HG03139 (cell line): ENCODE data around the gene UCHL3.
"Not testable (repeated sequence)": the region's sequence is repeated elsewhere in the genome, so short reads cannot be mapped to it uniquely, and the experiment has no call there.

ENCODE experiments used
- ATAC-seq: cut with Tn5 transposase; IDR thresholded peaks from one replicate; pipeline ENCODE4 v1.9.1; 2021; ENCODE audit not compliant: unreplicated experiment

The UCHL3 gene

GRCh38 chr13:75549262-75550158, at the start of gene UCHL3:
Gene UCHL3 (plus strand): TSS chr13:75549791. CDS start chr13:75549821, 30 bp downstream.
- peak; percentile 95 for ATAC-seq

- no peak for ATAC-seq
Measured at GRCh38 chr13:75505327-75505726, 44.3 kb upstream of the UCHL3 start.

- ATAC-seq: no peak
Measured at GRCh38 chr13:75506018-75506417, 43.6 kb upstream of the UCHL3 start.

- ATAC-seq: no peak
Measured at GRCh38 chr13:75507027-75508001, 42.3 kb upstream of the UCHL3 start.

- ATAC-seq: no peak
Measured at GRCh38 chr13:75508002-75508548, 41.5 kb upstream of the UCHL3 start.

GRCh38 chr13:75511051-75511625, 38.5 kb upstream of the UCHL3 start:
- no peak for ATAC-seq

- peak; percentile 88 for ATAC-seq
Measured at GRCh38 chr13:75512253-75512652, 37.3 kb upstream of the UCHL3 start.

GRCh38 chr13:75513271-75513670, 36.3 kb upstream of the UCHL3 start:
- no peak for ATAC-seq

GRCh38 chr13:75514080-75514995, 35.3 kb upstream of the UCHL3 start:
- ATAC-seq: no peak

- no peak for ATAC-seq
Measured at GRCh38 chr13:75518439-75519088, 31.0 kb upstream of the UCHL3 start.

- no peak for ATAC-seq
Measured at GRCh38 chr13:75521956-75522355, 27.6 kb upstream of the UCHL3 start.

- no peak for ATAC-seq
Measured at GRCh38 chr13:75530549-75530961, 19.0 kb upstream of the UCHL3 start.

GRCh38 chr13:75533861-75534260, 15.7 kb upstream of the UCHL3 start:
- ATAC-seq: no peak

GRCh38 chr13:75537401-75538365, 11.9 kb upstream of the UCHL3 start, which contains the start of gene COMMD6:
Gene COMMD6 (minus strand): TSS chr13:75537841. CDS start chr13:75537805, 36 bp downstream.
- peak; percentile 96 for ATAC-seq

GRCh38 chr13:75541287-75541686, 8.3 kb upstream of the UCHL3 start:
- ATAC-seq: no peak

GRCh38 chr13:75541961-75542360, 7.6 kb upstream of the UCHL3 start:
- ATAC-seq: no peak

- no peak for ATAC-seq
Measured at GRCh38 chr13:75544681-75545330, 4.8 kb upstream of the UCHL3 start.

GRCh38 chr13:75545386-75545785, 4.2 kb upstream of the UCHL3 start:
- ATAC-seq: not testable (repeated sequence)
